Stimulated activated CD4-positive, alpha-beta T cell treated with anti-CD3 and anti-CD28 coated beads, Interleukin-2, amount 100 ng/mL, for 4 hours (primary cell): ENCODE measurements around the gene BMERB1.

ENCODE experiments used
- DNase-seq: peaks from one replicate; pipeline ENCODE4 v3.0.0-alpha.2; 2020; ENCODE audit warnings: low read depth

BMERB1 gene

GRCh38 chr16:15495898-15496297 lies 61.5 kb downstream of the BMERB1 start:
- DNase-seq: no peak

GRCh38 chr16:15498427-15499175 lies 64.2 kb downstream of the BMERB1 start:
- no peak for DNase-seq

- DNase-seq: no peak
Observed at GRCh38 chr16:15502041-15502725, 67.8 kb downstream of the BMERB1 start.

- DNase-seq: no peak
Observed at GRCh38 chr16:15506441-15506840, 72.1 kb downstream of the BMERB1 start.

- DNase-seq: no peak
Observed at GRCh38 chr16:15507301-15507958, 73.0 kb downstream of the BMERB1 start.

GRCh38 chr16:15507959-15508627 lies 73.7 kb downstream of the BMERB1 start:
- DNase-seq: no peak

GRCh38 chr16:15509051-15509592 lies 74.7 kb downstream of the BMERB1 start:
- no peak for DNase-seq

- DNase-seq: no peak
Observed at GRCh38 chr16:15509593-15510535, 75.5 kb downstream of the BMERB1 start.

GRCh38 chr16:15510992-15511391 lies 76.6 kb downstream of the BMERB1 start:
- no peak for DNase-seq

GRCh38 chr16:15511759-15512487 lies 77.5 kb downstream of the BMERB1 start:
- DNase-seq: no peak

GRCh38 chr16:15513156-15513555 lies 78.8 kb downstream of the BMERB1 start:
- DNase-seq: no peak

- no peak for DNase-seq
Observed at GRCh38 chr16:15515992-15516391, 81.6 kb downstream of the BMERB1 start.

- no peak for DNase-seq
Observed at GRCh38 chr16:15516609-15517008, 82.2 kb downstream of the BMERB1 start.

- no peak for DNase-seq
Observed at GRCh38 chr16:15517743-15518377, 83.5 kb downstream of the BMERB1 start.

GRCh38 chr16:15518381-15519351 lies 84.3 kb downstream of the BMERB1 start:
- no peak for DNase-seq

- no peak for DNase-seq
Observed at GRCh38 chr16:15519790-15520189, 85.4 kb downstream of the BMERB1 start.

GRCh38 chr16:15521390-15521757 lies 87.0 kb downstream of the BMERB1 start:
- no peak for DNase-seq

GRCh38 chr16:15521758-15522509 lies 87.5 kb downstream of the BMERB1 start:
- no peak for DNase-seq
